ENCODE measurements around the gene PLB1. TPM values are rescaled to one million over a fixed set of nuclear protein-coding genes. Genes with fewer than 3 reads are reported as not detected.

The PLB1 gene
- total RNA-seq, 1 donor = 9.2 TPM

DNA sequence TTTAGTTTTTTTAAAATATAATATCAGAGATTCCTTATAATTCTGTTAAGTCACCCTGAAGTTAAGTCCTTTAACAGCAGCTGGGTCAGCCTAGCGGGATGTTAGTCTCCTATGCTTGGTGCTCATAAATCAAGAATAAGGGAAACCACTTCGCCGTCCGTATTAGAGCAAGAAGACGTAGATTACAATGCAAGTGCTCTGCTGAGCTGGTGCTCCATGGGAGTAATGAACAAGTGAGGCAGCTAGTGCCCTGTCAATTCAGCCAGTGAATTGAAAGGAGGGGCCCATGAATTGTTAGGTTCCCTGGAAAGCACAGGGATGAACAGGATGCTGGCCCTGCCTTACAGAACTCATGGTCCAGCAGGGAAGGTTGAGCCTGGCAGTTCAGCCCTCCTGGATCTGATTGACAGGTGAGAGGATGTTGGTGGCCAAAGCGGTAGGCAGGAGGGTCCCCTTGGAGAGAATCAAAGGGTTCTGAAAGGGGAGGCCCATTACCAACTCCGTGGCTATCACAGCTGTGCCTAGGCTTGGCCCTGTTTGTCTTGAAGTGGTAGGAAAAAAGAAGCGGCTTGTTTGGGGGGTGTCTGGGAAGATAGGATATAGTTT is 30.8 kb downstream of the PLB1 start:
- Histone ChIP-seq H3K27me3 (ENCODE audit: insufficient read depth, low read length) (peaks cover 3% of the 10 kb centered on the region), H3K4me3 (ENCODE audit: low read length) (no peak overlapping the region), H3K4me1 (ENCODE audit: insufficient read depth, low read length) (peaks cover 5% of the 10 kb centered on the region), H3K9me3 (ENCODE audit: low read depth, low read length) (no peaks in the 10 kb centered on the region)

- Histone ChIP-seq H3K27me3 (ENCODE audit: insufficient read depth, low read length) (peaks cover 3% of the 10 kb centered on the region), H3K4me1 (ENCODE audit: insufficient read depth, low read length) (peaks cover 5% of the 10 kb centered on the region), H3K9me3 (ENCODE audit: low read depth, low read length) (no peaks in the 10 kb centered on the region), H3K4me3 (ENCODE audit: low read length) (no peak overlapping the region)
Measured at GRCh38 chr2:28527196-28527595, 31.3 kb downstream of the PLB1 start.

- H3K9me3 ChIP-seq (ENCODE audit: low read depth, low read length) = no peaks in the 10 kb centered on the region
- H3K27me3 ChIP-seq (ENCODE audit: insufficient read depth, low read length) = no peaks in the 10 kb centered on the region
- H3K4me3 ChIP-seq (ENCODE audit: low read length) = no peak overlapping the region
- peaks cover 5% of the 10 kb centered on the region for H3K4me1 ChIP-seq (ENCODE audit: insufficient read depth, low read length)
Measured at GRCh38 chr2:28528206-28528605, 32.3 kb downstream of the PLB1 start.

DNA sequence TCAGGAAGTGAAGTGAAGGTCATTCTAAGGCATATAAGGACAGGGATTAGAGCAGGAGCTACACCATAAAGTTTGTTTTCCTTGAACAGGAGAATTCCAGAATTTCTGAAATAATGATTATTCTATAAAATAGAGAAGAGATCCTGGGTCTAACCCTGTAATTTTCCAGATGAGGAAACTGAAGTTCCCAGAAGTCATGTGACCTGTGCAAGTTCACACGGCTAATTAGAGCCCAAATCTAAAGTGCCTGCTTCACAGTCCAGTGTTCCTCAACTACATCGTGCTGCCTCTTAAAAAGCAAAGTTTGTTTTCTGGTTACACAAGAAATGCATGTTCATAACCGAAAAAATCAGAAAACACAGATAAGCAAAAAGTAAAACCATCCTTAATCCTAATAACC is 34.9 kb downstream of the PLB1 start:
- peaks cover 5% of the 10 kb centered on the region for H3K4me1 ChIP-seq (ENCODE audit: insufficient read depth, low read length)
- H3K9me3 ChIP-seq (ENCODE audit: low read depth, low read length) = no peaks in the 10 kb centered on the region
- no peaks in the 10 kb centered on the region for H3K27me3 ChIP-seq (ENCODE audit: insufficient read depth, low read length)
- no peak overlapping the region for H3K4me3 ChIP-seq (ENCODE audit: low read length)

- Histone ChIP-seq H3K9me3 (ENCODE audit: low read depth, low read length) (no peaks in the 10 kb centered on the region), H3K27me3 (ENCODE audit: insufficient read depth, low read length) (no peaks in the 10 kb centered on the region), H3K4me1 (ENCODE audit: insufficient read depth, low read length) (peaks cover 5% of the 10 kb centered on the region), H3K4me3 (ENCODE audit: low read length) (no peak overlapping the region)
Measured at GRCh38 chr2:28532399-28532798, 36.5 kb downstream of the PLB1 start.

- peaks cover 5% of the 10 kb centered on the region for H3K4me1 ChIP-seq (ENCODE audit: insufficient read depth, low read length)
- H3K9me3 ChIP-seq (ENCODE audit: low read depth, low read length) = no peaks in the 10 kb centered on the region
- no peaks in the 10 kb centered on the region for H3K27me3 ChIP-seq (ENCODE audit: insufficient read depth, low read length)
- H3K4me3 ChIP-seq (ENCODE audit: low read length) = no peak overlapping the region
Measured at GRCh38 chr2:28533044-28533680, 37.3 kb downstream of the PLB1 start.

DNA sequence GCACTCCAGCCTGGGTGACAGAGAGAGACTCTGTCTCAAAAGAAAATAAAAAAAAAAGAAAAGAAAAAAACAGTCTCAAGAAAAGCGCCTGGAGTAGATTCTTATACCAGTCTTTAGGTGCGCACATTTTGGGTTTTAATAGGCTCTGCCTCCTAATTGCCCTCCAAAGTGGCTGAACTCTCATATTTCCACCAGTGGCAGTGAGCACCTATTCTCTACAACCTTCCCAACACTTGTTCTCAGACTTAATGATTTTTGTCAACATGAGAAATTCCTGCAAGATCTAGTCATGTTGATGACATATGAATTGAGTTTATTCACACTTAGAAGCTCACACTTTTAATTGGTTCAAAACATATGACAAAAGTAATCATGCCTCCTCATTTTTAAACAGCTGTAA is 39.0 kb downstream of the PLB1 start:
- no peaks in the 10 kb centered on the region for H3K27me3 ChIP-seq (ENCODE audit: insufficient read depth, low read length)
- H3K4me3 ChIP-seq (ENCODE audit: low read length) = no peak overlapping the region
- H3K4me1 ChIP-seq (ENCODE audit: insufficient read depth, low read length) = peaks cover 5% of the 10 kb centered on the region
- H3K9me3 ChIP-seq (ENCODE audit: low read depth, low read length) = no peaks in the 10 kb centered on the region

- Histone ChIP-seq H3K27me3 (ENCODE audit: insufficient read depth, low read length) (no peaks in the 10 kb centered on the region), H3K9me3 (ENCODE audit: low read depth, low read length) (no peaks in the 10 kb centered on the region), H3K4me3 (ENCODE audit: low read length) (no peak overlapping the region), H3K4me1 (ENCODE audit: insufficient read depth, low read length) (no peaks in the 10 kb centered on the region)
Measured at GRCh38 chr2:28538134-28538533, 42.3 kb downstream of the PLB1 start.

GRCh38 chr2:28538652-28539051 is 42.8 kb downstream of the PLB1 start:
- H3K9me3 ChIP-seq (ENCODE audit: low read depth, low read length) = no peaks in the 10 kb centered on the region
- no peaks in the 10 kb centered on the region for H3K4me1 ChIP-seq (ENCODE audit: insufficient read depth, low read length)

GRCh38 chr2:28539118-28539541 is 43.3 kb downstream of the PLB1 start:
- Histone ChIP-seq H3K4me1 (ENCODE audit: insufficient read depth, low read length) (peaks cover 3% of the 10 kb centered on the region), H3K9me3 (ENCODE audit: low read depth, low read length) (no peaks in the 10 kb centered on the region), H3K4me3 (ENCODE audit: low read length) (no peak overlapping the region), H3K27me3 (ENCODE audit: insufficient read depth, low read length) (no peaks in the 10 kb centered on the region)

More at GRCh38 chr2:28538652-28539051, 42.8 kb downstream of the PLB1 start:
- no peak overlapping the region for H3K4me3 ChIP-seq (ENCODE audit: low read length)
- H3K27me3 ChIP-seq (ENCODE audit: insufficient read depth, low read length) = no peaks in the 10 kb centered on the region

- no peaks in the 10 kb centered on the region for H3K9me3 ChIP-seq (ENCODE audit: low read depth, low read length)
- H3K27me3 ChIP-seq (ENCODE audit: insufficient read depth, low read length) = no peaks in the 10 kb centered on the region
- H3K4me3 ChIP-seq (ENCODE audit: low read length) = no peak overlapping the region
- peaks cover 37% of the 10 kb centered on the region for H3K4me1 ChIP-seq (ENCODE audit: insufficient read depth, low read length)
Measured at GRCh38 chr2:28543316-28544035, 47.6 kb downstream of the PLB1 start.

GRCh38 chr2:28544036-28544346 is 48.1 kb downstream of the PLB1 start:
- no peaks in the 10 kb centered on the region for H3K27me3 ChIP-seq (ENCODE audit: insufficient read depth, low read length)
- no peak overlapping the region for H3K4me3 ChIP-seq (ENCODE audit: low read length)
- H3K4me1 ChIP-seq (ENCODE audit: insufficient read depth, low read length) = peaks cover 40% of the 10 kb centered on the region
- H3K9me3 ChIP-seq (ENCODE audit: low read depth, low read length) = no peaks in the 10 kb centered on the region

GRCh38 chr2:28544405-28544921 is 48.6 kb downstream of the PLB1 start:
- no peaks in the 10 kb centered on the region for H3K27me3 ChIP-seq (ENCODE audit: insufficient read depth, low read length)
- H3K4me3 ChIP-seq (ENCODE audit: low read length) = no peak overlapping the region
- H3K4me1 ChIP-seq (ENCODE audit: insufficient read depth, low read length) = peaks cover 40% of the 10 kb centered on the region
- no peaks in the 10 kb centered on the region for H3K9me3 ChIP-seq (ENCODE audit: low read depth, low read length)

DNA sequence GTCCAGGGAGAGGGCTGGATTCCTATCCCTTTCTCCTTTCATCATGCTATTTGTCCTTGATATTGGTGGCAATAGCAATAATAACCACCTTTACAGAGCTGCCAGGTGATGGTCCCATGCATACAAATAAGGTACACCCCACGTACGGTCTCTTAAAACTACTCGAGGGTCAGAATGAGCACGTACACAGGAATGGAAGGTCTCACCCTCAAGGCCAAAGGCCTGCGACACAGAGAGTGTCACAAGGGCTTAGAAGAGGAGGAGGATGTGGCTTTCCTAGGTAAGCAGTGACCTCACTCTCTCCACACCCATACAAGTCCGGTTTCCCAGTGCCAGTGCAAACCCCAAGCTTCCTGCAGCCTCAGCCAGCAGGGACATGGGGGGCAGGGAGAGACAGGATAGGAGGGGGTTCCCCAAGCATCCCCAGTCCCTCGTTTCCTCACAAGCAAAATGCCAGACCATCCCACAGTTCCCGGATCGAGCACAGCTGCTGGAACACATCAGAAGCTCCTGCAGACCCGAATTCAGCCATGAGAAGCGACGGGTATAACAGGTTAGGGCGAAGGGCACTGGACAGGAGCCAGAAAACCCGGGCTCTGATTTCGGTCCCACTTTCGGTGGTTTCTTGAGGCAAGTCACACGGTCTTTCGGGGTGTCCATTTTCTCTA is 49.2 kb downstream of the PLB1 start:
- no peaks in the 10 kb centered on the region for H3K27me3 ChIP-seq (ENCODE audit: insufficient read depth, low read length)
- no peaks in the 10 kb centered on the region for H3K9me3 ChIP-seq (ENCODE audit: low read depth, low read length)
- peaks cover 40% of the 10 kb centered on the region for H3K4me1 ChIP-seq (ENCODE audit: insufficient read depth, low read length)
- H3K4me3 ChIP-seq (ENCODE audit: low read length) = no peak overlapping the region

GRCh38 chr2:28545590-28546200 is 49.8 kb downstream of the PLB1 start:
- H3K9me3 ChIP-seq (ENCODE audit: low read depth, low read length) = no peaks in the 10 kb centered on the region
- H3K4me3 ChIP-seq (ENCODE audit: low read length) = no peak overlapping the region
- peaks cover 40% of the 10 kb centered on the region for H3K4me1 ChIP-seq (ENCODE audit: insufficient read depth, low read length)
- H3K27me3 ChIP-seq (ENCODE audit: insufficient read depth, low read length) = no peaks in the 10 kb centered on the region

Measured in mononuclear cell (primary cell).